ENCODE measurements around the gene MT1B.

DNA sequence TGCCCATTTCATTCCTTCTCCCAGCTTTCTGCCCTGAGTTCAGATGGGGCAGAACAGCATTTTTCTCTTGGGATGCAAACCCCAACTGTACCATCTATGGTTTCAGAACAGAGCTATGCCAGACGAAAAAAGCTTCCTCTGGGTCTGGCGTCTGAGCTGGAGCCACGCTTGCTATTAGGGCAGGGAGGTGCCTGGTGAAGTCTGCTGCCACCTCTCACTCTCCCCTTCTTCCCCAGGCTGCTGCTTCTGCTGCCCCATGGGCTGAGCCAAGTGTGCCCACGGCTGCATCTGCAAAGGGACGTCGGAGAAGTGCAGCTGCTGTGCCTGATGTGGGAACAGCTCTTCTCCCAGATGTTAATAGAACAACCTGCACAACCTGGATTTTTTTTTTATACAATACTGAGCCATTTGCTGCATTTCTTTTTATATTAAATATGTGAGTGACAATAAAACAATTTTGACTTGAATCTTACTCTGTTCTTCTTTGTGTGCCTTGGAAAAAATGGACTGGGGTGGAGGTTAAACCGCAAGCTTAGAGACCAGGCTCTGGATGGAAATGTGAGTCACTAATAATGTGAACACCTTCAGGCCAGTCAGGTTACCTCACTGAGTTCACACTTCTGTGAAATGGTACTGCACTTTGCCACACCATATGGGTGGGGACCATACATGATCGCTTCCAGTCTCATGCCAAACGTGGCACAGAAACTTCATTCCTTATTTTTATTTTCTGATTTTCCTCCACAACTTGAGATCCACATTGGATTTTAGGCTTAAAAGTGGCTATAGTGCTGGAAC, 14.9 kb upstream of the MT1B start:
- TF ChIP-seq, protein P1, sequence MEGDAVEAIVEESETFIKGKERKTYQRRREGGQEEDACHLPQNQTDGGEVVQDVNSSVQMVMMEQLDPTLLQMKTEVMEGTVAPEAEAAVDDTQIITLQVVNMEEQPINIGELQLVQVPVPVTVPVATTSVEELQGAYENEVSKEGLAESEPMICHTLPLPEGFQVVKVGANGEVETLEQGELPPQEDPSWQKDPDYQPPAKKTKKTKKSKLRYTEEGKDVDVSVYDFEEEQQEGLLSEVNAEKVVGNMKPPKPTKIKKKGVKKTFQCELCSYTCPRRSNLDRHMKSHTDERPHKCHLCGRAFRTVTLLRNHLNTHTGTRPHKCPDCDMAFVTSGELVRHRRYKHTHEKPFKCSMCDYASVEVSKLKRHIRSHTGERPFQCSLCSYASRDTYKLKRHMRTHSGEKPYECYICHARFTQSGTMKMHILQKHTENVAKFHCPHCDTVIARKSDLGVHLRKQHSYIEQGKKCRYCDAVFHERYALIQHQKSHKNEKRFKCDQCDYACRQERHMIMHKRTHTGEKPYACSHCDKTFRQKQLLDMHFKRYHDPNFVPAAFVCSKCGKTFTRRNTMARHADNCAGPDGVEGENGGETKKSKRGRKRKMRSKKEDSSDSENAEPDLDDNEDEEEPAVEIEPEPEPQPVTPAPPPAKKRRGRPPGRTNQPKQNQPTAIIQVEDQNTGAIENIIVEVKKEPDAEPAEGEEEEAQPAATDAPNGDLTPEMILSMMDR (IDR thresholded peaks at IDR 0.05; ENCODE audit: borderline replicate concordance, extremely low read depth, low read length, poor library complexity, severe bottlenecking), result no peak
- TF ChIP-seq EZH2 (IDR thresholded peaks at IDR 0.05; ENCODE audit: borderline replicate concordance, low read depth, low read length, severe bottlenecking), result no peak
